Endothelial cell of hepatic sinusoid (primary cell): ENCODE measurements around the gene RIMS4.
"Not testable (repeated sequence)": the region's sequence is repeated elsewhere in the genome, so short reads cannot be mapped to it uniquely, and the experiment has no call there.

Source experiments
- in situ Hi-C: cut with HindIII; loops from 2 replicates; pipeline ENCODE4 v1.10.0; 2017; ENCODE audit warnings: low sequenced_read_pairs

Gene RIMS4

DNA sequence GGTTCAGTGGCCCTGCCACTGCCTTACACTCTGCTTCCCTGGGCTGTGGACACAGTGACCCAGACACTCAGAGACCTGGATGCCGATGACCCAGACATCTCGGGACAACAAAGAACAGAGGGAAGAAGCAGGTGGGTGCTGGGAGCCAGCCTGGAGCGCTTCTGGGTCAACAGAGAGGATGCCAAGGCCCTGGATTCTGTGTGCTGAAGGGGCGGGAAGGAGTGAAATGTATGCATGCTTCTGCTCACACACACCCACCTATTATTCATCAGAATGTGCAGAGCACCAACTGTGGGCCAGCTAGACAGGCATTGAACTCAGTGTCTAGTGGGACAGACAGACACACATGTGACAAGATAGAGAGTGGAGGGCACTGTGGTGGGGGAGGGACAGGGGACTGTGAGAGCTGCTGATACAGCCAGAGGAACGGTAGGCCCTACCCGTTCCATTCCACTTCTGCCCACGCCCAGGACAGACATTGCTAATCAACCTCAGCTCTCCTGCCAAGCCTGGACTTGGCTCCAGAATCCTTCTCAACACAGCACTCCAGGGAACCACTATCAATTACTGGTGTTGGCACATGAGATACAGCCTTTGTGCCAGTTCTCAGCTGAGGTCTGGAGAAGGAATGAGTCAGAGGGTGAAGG is 44.5 kb downstream of the RIMS4 start:
- in situ Hi-C loops, result no loop called here

DNA sequence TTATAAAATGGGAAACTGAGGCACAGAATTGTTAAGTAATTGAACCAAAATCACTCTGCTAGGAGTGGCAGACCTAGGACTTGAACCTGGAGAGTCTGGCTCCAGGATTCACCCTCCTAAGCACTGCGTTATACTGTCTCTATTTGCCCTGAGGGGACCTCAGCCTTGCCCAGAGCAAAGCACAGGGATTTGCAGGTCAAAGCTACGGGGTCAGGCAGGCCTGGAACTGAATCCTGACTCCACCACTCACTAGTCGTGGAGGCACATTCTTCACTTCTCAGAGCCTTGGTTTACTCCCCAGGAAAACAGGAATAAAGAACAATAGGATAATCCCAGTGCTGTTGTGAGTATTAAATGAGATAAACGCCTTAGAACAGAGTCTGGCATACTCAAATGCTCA is 45.3 kb downstream of the RIMS4 start:
- in situ Hi-C loops, result no loop called here

DNA sequence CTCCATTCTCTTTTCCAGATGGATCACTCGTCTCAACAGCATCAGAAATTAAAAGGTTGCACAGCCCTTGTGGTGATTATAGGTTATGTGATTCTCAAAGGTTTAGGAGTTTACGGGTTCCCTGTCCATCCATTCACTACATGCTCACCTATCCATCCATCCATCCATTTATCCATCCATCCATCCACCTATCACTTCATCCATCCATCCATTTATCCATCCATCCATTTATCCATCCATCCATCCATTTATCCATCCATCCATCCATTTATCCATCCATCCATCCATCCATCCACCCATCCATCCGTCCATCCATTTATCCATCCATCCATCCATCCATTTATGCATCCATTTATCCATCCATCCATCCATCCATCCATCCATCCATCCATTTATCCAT is 46.5 kb downstream of the RIMS4 start:
- in situ Hi-C loops, result not testable (repeated sequence)

DNA sequence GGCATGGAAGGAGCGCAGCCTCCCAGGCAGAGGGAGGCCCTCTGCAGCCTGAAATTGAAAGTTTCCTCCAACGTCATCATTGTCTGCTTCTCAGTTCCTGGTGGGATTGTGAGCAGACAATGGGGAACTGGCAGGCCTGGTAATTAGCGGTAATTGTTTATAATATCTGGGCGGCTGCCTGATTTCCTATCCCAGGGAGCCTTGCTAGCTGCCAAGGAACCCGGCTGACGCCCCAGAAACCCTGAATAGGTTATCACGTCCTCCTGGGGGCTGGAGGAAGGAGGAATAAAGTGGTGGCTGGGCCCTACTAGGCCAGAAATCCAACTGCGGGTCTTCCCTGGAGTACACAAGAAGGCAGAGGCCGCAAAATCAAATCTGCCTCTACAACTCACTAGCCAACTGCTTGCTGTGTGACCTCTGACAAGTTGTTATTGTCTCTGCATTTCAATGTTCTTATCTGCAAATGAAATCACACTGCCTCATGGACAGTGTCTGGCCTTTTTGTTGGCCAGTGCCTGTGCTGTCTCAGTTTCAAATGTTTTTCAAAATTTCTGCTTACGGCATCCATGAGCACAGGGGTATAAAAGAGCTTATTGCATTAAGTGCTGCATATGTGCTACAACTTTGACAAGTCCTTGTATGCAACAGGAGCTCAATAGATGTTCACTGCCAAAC is 47.7 kb downstream of the RIMS4 start:
- in situ Hi-C loops, result no loop called here

DNA sequence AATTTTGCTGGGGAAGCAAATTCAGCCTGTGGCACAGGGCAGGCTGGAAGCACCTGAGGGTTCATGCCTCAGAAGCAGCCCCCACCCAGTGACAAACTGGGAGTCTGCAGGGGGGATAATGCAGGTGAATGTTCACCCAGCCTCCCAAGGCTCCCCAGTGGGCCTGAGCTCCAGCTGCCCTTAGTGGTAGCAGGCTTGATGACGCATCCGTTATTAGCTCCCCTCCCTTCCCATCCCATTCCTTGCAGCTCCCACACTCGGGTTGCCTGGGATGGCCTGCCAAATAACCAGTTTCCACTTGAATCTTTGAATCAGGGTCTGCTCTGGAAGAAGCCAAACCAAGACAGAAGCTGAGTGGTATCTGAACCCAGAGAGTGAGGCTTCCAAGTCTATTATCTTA is 48.9 kb downstream of the RIMS4 start:
- in situ Hi-C loops, result no loop called here

DNA sequence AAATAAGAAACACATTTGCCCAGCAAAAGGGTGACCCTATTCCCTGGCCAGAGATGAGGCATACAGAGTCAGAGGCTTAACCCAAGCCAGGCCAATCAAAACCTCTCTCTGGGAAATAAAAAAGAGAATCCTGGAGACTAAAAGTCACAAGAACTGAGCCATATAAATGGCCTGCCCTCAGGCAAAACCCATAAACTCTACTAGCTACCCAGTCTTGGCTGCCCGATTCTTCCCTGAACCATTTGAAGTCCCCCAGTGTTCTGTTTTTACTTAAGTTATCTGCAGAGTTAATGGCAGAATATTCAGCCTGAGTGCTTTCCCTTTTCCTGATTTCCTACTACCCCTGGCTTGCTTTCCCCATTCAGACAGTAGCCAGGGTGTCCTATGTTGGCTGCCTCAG is 50.8 kb downstream of the RIMS4 start:
- in situ Hi-C loops, result loop anchor here (5.0 kb wide), 1 partner anchor 108 kb away; no protein-coding TSS in a partner anchor

DNA sequence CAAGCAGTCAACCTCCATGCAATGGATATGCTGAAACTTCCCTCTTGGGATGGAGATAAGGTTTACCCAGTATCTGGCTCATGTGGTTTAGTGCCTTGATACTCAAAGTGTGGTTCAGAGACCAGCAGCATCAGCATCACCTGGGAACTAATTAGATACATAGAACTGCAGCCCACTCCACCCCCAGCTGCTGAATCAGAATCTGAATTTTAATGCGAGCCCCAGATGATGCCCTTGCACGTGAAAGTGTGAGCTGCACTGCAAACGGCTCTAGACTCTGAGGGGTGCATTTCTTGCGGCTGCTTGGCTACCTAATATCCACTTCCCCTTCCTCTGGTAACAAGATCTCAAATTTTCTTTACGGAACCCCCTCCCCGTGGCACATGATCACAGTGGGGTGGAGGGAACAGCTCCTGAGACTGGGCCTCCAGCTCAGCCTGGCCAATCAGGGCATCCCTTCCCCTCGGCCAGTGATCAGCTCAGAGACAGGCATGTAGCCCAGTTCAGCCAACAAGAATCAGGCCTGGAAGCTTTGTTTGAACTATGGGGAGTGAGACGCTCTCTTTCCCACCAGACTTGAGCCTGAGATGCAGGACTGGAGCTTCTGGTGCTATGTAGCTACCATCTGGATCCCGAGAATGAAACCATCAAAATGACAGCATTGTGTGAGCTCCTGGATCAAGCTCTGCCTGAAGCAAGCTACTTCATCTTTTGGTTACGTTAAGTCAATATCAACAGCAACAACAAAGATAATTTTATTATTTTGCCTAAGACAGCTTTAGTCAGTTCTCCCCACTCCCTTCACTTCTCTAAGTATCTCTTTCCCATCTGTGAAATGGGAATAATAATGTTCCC is 51.9 kb downstream of the RIMS4 start:
- in situ Hi-C loops, result loop anchor here (5.0 kb wide), 1 partner anchor 109 kb away; no protein-coding TSS in a partner anchor

DNA sequence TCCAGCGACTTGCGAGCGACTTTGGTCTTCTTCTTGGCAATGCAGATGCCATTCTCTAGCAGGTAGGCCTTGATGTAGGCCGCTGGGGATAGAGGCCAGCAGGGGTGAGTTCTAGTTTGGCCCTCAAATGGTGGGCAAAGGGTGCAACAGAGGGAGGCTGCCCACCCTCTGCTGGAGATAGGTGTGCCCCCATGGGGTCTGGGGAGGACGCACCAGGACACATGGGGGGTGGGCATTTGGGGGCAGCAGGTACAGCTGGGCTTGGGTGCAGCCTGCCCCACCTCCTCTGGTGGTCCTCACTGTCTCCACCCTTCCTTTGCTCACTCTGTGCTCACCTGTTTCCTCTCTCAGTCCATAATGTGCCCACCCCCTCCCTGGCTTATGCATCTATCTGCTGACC is 53.4 kb downstream of the RIMS4 start:
- in situ Hi-C loops, result loop anchor here (5.0 kb wide), 1 partner anchor 110 kb away; no protein-coding TSS in a partner anchor

DNA sequence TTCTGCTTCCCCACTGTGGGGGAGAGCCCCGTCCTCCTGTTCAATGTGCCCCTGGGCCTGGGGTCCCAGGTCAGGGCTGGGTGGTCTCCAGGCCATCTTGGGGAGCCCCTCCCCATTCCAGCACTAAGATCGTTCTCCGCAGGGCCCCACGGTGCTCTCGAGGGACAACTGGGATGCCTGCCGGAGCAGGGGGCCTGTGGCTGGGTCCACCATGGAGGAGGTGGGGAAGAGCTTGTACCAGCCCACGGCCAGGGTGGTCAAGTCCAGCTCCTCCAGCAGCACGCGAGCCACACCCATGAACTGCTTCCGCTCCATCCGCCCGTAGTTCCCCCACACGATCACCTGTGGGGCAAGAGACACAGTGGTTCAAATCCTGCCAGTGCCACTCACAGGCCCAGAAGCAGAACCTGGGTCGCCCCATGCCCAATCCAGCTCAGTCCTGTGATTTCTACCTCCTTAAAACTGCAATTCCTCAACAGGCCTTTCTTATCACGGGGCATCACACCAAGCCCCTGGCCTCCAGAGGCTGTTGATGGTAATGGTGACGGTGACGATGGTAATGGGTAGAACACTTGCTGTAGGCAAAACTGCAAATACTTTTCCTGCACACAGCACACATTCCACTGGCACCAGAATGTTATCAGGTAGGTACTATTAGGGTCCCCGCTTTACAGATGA is 54.2 kb downstream of the RIMS4 start:
- in situ Hi-C loops, result loop anchor here (5.0 kb wide), 1 partner anchor 111 kb away; no protein-coding TSS in a partner anchor

DNA sequence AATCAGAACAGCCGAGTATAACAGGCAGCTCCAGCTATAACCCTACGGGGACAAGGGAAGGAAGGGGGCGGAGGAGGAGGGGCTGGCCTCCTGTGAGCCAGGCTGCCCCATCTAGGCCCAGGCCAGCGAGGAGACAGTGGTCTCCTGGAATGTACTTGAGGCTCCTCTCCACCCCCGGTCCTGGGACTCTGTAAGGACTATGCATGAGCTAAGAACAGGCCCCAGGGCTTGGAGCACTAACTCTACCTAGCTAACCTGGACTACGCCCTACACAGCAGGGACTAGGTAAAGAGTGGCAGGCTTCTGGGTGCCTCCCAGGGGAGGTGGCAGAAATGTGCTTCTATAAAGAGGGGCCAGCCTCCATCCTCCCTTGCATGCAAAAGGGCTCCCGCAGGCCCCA is 55.8 kb downstream of the RIMS4 start:
- in situ Hi-C loops, result no loop called here

DNA sequence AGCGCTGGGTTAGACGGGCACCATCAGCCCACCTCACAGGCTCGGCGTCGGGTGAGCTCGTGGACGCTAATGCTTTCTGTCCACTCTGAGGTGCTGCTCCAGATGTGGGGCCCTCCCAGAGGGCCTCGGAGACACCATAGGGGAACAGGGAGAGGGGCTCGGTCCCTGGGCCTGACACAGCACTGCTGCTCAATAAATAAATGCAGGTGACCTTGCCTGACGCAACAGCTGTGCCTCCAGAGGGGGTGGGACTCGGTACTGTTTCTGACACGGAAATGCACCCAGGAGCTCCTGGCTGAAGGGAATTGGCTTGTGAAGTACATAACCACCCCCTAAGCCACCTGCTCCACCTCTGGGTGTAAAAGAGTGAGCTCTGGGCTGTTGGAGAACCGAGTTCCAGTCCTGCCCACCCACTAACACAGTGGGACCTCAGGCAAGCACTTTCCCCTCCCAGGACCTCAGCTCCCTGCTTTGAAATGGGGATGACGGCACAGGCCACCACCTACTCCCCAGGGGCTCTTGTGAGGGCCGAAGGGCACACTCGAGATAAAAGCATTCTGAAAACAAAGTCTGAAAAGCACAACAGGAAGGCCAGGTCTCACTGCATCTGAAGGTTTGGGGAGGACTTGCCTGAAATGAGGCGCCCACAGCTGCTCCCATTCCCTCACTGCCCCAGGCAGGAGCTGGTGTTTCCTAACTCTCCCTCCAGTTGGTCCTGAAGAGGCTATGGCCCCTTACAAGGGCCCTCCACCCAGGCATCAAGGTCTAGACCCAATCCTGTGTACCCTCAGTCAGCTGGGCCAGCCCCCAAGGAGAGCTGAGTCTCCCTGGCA is 58.0 kb downstream of the RIMS4 start:
- in situ Hi-C loops, result no loop called here

DNA sequence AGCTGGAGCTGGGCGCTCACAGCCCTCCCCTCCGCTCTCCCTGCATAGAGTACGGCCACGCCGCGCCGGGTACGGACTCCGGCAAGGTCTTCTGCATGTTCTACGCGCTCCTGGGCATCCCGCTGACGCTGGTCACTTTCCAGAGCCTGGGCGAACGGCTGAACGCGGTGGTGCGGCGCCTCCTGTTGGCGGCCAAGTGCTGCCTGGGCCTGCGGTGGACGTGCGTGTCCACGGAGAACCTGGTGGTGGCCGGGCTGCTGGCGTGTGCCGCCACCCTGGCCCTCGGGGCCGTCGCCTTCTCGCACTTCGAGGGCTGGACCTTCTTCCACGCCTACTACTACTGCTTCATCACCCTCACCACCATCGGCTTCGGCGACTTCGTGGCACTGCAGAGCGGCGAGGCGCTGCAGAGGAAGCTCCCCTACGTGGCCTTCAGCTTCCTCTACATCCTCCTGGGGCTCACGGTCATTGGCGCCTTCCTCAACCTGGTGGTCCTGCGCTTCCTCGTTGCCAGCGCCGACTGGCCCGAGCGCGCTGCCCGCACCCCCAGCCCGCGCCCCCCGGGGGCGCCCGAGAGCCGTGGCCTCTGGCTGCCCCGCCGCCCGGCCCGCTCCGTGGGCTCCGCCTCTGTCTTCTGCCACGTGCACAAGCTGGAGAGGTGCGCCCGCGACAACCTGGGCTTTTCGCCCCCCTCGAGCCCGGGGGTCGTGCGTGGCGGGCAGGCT is 60.1 kb downstream of the RIMS4 start:
- in situ Hi-C loops, result no loop called here

DNA sequence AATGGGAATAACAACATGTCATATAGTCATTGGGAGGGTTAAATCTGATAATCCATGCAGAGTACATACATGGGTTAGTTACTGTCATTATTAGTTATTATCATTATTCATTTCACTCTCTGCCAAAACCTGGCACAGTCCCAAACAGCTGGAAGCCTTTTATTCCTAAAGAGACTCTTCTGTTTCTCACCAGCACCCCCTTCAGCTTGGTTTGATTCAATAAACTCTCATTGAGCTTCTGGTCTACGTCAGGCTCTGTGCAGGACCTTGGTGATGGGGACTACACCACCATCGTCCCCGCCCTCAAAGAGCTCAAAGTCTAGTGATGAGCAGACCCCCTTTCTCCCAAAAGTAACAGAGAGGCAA is 62.4 kb downstream of the RIMS4 start:
- in situ Hi-C loops, result no loop called here

DNA sequence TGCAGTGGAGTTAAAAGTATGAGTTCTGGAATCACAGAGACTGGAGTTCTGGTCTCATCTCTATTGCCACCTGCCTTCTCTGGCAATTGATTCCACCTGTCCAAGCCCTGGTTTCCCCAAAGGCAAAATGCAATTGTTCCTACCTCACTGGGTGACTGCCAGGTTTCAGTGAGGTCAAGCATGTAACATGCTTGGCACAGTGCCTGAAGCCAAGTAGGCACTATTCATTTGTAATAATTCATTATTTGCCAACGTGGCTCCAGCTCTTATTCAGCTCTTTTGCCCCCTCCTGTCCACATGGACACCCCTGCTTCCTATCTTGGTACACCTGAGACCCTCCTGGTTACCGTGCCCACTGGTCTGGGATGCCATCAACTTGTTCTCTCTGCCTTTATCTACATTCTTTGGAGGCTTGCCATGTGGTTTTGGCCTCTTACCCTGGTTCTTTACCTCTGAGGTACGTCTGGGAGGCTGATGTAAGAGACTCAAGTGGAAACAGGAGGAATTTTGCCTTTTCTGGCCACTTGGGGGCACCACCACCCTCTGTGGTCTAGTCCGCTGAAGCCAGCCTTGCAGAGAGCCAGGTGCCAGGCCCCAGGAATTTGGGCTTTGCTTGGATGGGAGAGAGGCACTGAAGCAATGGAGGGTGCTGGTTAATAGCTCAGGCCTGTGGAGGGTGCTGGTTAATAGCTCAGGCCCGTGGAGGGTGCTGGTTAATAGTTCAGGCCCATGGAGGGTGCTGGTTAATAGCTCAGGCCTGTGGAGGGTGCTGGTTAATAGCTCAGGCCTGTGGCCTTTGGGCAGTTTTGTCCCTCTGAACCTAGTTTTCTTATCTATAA is 63.0 kb downstream of the RIMS4 start:
- in situ Hi-C loops, result no loop called here

DNA sequence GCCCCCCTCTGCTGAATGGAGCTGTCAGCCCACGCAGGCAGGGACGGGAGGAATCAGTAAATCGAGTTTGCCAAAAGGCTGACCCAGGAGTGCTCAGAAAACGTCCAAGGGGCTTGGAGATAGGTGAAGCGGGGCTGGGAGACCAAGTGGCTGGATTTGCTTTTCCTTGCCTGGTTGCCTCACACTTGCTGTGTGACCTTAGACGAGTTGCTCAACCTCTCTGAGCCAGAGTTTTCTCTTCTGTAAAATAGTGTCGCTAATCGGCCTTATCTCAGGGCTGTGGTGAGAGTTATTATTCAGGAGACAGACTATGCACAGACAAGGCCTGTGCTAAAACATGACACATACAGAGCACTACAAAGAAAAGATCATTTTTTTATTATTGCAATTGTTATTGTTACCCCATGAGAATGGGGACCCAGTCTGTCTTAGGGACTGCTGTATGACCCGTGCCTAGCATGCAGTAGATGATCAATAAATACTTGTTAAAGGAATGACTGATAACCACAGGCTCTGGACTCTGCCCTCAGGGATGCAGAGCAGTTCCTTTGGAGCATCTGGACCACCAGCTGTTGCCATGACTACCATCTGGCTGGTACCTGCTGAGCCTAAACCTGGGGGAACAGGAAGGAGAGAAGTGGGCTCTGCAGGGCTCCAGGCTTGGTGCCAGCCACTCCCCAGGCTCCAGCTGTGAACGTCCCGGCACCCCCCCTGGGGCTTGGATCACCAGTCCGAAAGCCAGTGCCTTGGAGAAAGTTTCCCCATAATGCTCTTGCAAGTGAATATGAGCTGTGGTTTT is 63.8 kb downstream of the RIMS4 start:
- in situ Hi-C loops, result no loop called here

DNA sequence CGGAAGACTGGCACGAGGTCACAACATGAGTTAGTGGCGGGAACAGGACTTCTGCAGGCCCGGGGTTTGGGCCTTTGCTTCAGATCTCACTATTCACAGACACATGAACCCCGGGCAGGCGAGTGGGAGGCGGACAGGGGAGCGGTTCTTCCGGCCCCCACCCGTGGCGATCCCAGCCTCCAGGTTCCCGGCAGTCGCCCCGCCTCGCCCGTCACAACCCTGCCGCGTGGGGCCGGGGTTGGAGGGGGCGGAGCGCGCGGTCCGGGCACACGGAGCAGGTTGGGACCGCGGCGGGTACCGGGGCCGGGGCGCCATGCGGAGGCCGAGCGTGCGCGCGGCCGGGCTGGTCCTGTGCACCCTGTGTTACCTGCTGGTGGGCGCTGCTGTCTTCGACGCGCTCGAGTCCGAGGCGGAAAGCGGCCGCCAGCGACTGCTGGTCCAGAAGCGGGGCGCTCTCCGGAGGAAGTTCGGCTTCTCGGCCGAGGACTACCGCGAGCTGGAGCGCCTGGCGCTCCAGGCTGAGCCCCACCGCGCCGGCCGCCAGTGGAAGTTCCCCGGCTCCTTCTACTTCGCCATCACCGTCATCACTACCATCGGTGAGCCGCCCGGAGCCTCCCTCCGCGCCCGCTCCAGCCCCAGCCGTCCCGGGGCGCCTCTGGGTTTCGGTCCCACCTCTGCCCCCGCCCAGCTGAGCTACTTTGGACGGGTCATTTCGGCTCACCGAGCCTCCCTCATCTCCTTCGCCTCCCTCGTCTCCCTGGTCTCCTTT is 64.6 kb downstream of the RIMS4 start, which contains the start of gene KCNK15:
Gene KCNK15, plus strand, starts transcription at position 268 of the 769 bp plus-strand sequence. Its CDS starts 46 bp downstream, at position 314.
- in situ Hi-C loops, result no loop called here

DNA sequence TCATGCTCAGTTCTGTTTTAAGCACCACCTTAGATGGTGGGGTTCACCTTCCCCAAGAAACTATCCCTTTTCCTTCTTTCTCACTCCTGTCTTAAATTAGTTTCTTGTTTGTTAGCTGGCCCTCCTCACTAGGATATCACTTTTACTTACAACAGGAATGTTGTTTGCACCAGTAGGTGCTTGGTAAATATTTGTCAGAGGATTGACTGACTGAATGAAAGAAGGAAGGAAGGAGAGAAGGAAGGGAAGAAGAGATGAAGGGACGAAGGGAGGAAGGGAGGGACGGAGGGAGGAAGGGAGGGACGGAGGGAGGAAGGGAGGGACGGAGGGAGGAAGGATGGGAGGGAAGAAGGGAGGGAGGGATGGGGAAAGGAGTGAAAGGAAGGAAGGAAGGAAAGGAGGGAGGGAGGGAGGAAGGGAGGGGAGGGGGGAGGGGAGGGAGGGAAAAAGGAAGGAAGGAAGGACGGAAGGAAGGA is 65.2 kb downstream of the RIMS4 start:
- in situ Hi-C loops, result no loop called here
